H1 (cell line): ENCODE data around the gene FGFBP1. TPM values are rescaled to one million over a fixed set of nuclear protein-coding genes. Genes with fewer than 3 reads are reported as not detected.

Source experiments
- CTCF ChIA-PET: fragments of 300-600 bp; sonication (Branson Sonifier 250); formaldehyde crosslinking; loops from one replicate; lab custom pipeline; 2021; ENCODE audit not compliant: partially characterized antibody; lab: Charles Lee
- POLR2A ChIA-PET: fragments of 300-600 bp; sonication (Branson Sonifier 250); formaldehyde crosslinking; loops from one replicate; lab custom pipeline; 2021; ENCODE audit warnings: inconsistent platforms; ENCODE audit not compliant: partially characterized antibody; lab: Charles Lee
- DNase-seq, 2 experiments: peaks; one replicate each; pipeline versions ENCODE4 v3.0.0 to v3.0.0-alpha.2; 2010 to 2022; ENCODE audit warnings: low spot score in 2 of 2, low read depth in 1 of 2, mixed read lengths in 1 of 2
- FAIRE-seq: peaks from 2 replicates; lab custom pipeline; 2011; peaks lifted over from hg19 to GRCh38; lab: Jason Lieb, UNC
- H2AFZ ChIP-seq: 2 replicates; pipeline ENCODE4 v1.8.1; 2012; ENCODE audit warnings: low read length, inconsistent platforms
- H2AK5ac ChIP-seq: 2 replicates; pipeline ENCODE4 v1.6.1; 2013; ENCODE audit warnings: low read depth, low read length
- H2BK120ac ChIP-seq: replicated peaks from 2 replicates; pipeline ENCODE3; 2013; ENCODE audit warnings: low read depth, low read length, inconsistent platforms
- H2BK12ac ChIP-seq: 2 replicates; pipeline ENCODE4 v1.6.1; 2013; ENCODE audit warnings: low read depth, low read length
- H2BK15ac ChIP-seq: 2 replicates; pipeline ENCODE4 v1.6.1; 2013; ENCODE audit warnings: low read length
- H2BK20ac ChIP-seq: 2 replicates; pipeline ENCODE4 v1.6.1; 2013; ENCODE audit warnings: low read length
- H2BK5ac ChIP-seq: 2 replicates; pipeline ENCODE4 v1.6.1; 2013; ENCODE audit warnings: low read depth, low read length
- H3K14ac ChIP-seq: 2 replicates; pipeline ENCODE4 v1.6.1; 2013; ENCODE audit warnings: inconsistent platforms; ENCODE audit not compliant: insufficient read length
- H3K18ac ChIP-seq: 2 replicates; pipeline ENCODE4 v1.6.1; 2013; ENCODE audit warnings: low read length; ENCODE audit errors: extremely low read depth
- H3K23ac ChIP-seq: 2 replicates; pipeline ENCODE4 v1.6.1; 2013; ENCODE audit warnings: inconsistent platforms; ENCODE audit not compliant: insufficient read length
- H3K23me2 ChIP-seq: 2 replicates; pipeline ENCODE4 v1.6.1; 2013; ENCODE audit warnings: low read depth, low read length
- H3K27ac ChIP-seq: 2 replicates; pipeline ENCODE4 v1.6.1; 2011; ENCODE audit warnings: low read depth, low read length, inconsistent platforms
- H3K27me3 ChIP-seq, 4 experiments: replicated peaks in 1 of 4; 1 replicate in 1 of 4; 2 replicates in 3 of 4; pipeline versions ENCODE4 v1.6.1 to v1.8.1; 2011 to 2013; ENCODE audit warnings: low read length in 3 of 4, mild to moderate bottlenecking in 3 of 4, inconsistent platforms in 2 of 4, mixed read lengths in 2 of 4, moderate library complexity in 1 of 4; ENCODE audit not compliant: control insufficient read depth in 3 of 4, insufficient read depth in 3 of 4; ENCODE audit errors: extremely low read depth in 1 of 4
- H3K36me3 ChIP-seq, 4 experiments: 2 replicates each; pipeline versions ENCODE4 v1.6.1 to v1.8.1; 2011 to 2013; ENCODE audit warnings: mild to moderate bottlenecking in 4 of 4, low read length in 3 of 4, moderate library complexity in 2 of 4, control low read depth in 1 of 4, inconsistent platforms in 1 of 4; ENCODE audit not compliant: insufficient read depth in 4 of 4, control insufficient read depth in 2 of 4
- H3K4ac ChIP-seq: replicated peaks from 2 replicates; pipeline ENCODE3; 2013; ENCODE audit warnings: low read length, low read depth, mixed read lengths, inconsistent platforms; ENCODE audit not compliant: insufficient read length
- H3K4me1 ChIP-seq, 4 experiments: replicated peaks in 1 of 4; 1 replicate in 1 of 4; 2 replicates in 3 of 4; pipeline versions ENCODE4 v1.6.1 to v1.8.1; 2011 to 2013; ENCODE audit warnings: low read length in 3 of 4, inconsistent platforms in 2 of 4, mixed read lengths in 1 of 4; ENCODE audit not compliant: insufficient read depth in 4 of 4, control insufficient read depth in 3 of 4
- H3K4me2 ChIP-seq, 2 experiments: 2 replicates each; pipeline versions ENCODE4 v1.6.1 to v1.8.1; 2011 to 2013; ENCODE audit warnings: low read depth in 2 of 2, low read length in 2 of 2, control low read depth in 1 of 2, inconsistent platforms in 1 of 2, mild to moderate bottlenecking in 1 of 2; ENCODE audit not compliant: insufficient read depth in 1 of 2
- H3K4me3 ChIP-seq, 4 experiments: fragments of 200-600, 300-600 bp in 1 of 4; sonication (generic), shearing (Covaris generic), sonication (Bioruptor Twin) in 1 of 4; 2 replicates each; pipeline versions ENCODE4 v1.5.1 to v1.8.1; 2011 to 2016; ENCODE audit warnings: low read length in 4 of 4, low read depth in 3 of 4, control low read depth in 2 of 4, inconsistent platforms in 2 of 4, mild to moderate bottlenecking in 2 of 4, mixed read lengths in 1 of 4, moderate library complexity in 1 of 4; ENCODE audit not compliant: insufficient read depth in 2 of 4; ENCODE audit errors: extremely low read depth in 1 of 4
- H3K56ac ChIP-seq: replicated peaks from 2 replicates; pipeline ENCODE3; 2013; ENCODE audit warnings: low read depth, mild to moderate bottlenecking, mixed read lengths, low read length, inconsistent platforms; ENCODE audit not compliant: insufficient read length
- H3K79me1 ChIP-seq: 2 replicates; pipeline ENCODE4 v1.6.1; 2013; ENCODE audit warnings: low read depth, low read length, control low read depth
- H3K79me2 ChIP-seq, 2 experiments: 2 replicates each; pipeline versions ENCODE4 v1.6.1 to v1.8.1; 2012 to 2013; ENCODE audit warnings: low read length in 2 of 2, mild to moderate bottlenecking in 2 of 2, inconsistent platforms in 1 of 2; ENCODE audit not compliant: insufficient read depth in 2 of 2, control insufficient read depth in 1 of 2
- H3K9ac ChIP-seq, 4 experiments: replicated peaks in 1 of 4; 1 replicate in 1 of 4; 2 replicates in 3 of 4; pipeline versions ENCODE4 v1.6.1 to v1.8.1; 2011 to 2013; ENCODE audit warnings: low read depth in 3 of 4, low read length in 3 of 4, control low read depth in 2 of 4, mild to moderate bottlenecking in 2 of 4, moderate library complexity in 2 of 4, inconsistent platforms in 1 of 4; ENCODE audit errors: extremely low read depth in 1 of 4
- H3K9me3 ChIP-seq, 2 experiments: 2 replicates each; pipeline versions ENCODE4 v1.6.1 to v1.8.1; 2012 to 2013; ENCODE audit warnings: mild to moderate bottlenecking in 2 of 2, moderate library complexity in 2 of 2, control low read depth in 1 of 2, inconsistent platforms in 1 of 2, low read depth in 1 of 2, low read length in 1 of 2, mixed read lengths in 1 of 2; ENCODE audit not compliant: insufficient read depth in 2 of 2
- H4K20me1 ChIP-seq, 2 experiments: replicated peaks in 1 of 2; 2 replicates each; pipeline versions ENCODE3 to v1.8.1; 2011 to 2013; ENCODE audit warnings: inconsistent platforms in 2 of 2, low read length in 2 of 2, mild to moderate bottlenecking in 1 of 2; ENCODE audit not compliant: insufficient read depth in 2 of 2, control insufficient read depth in 1 of 2
- H4K5ac ChIP-seq: 2 replicates; pipeline ENCODE4 v1.6.1; 2013; ENCODE audit warnings: low read length, low read depth, mixed read lengths, inconsistent platforms; ENCODE audit not compliant: insufficient read length
- H4K8ac ChIP-seq: 2 replicates; pipeline ENCODE4 v1.8.0; 2013; ENCODE audit warnings: mild to moderate bottlenecking, moderate library complexity, low read length, inconsistent platforms; ENCODE audit not compliant: insufficient read depth; ENCODE audit errors: extremely low read depth
- H4K91ac ChIP-seq: replicated peaks from 2 replicates; pipeline ENCODE3; 2013; ENCODE audit warnings: low read length, mixed read lengths, inconsistent platforms; ENCODE audit not compliant: insufficient read length
- ATF2 ChIP-seq: IDR thresholded peaks from 2 replicates; pipeline ENCODE4 v1.6.1; 2012; ENCODE audit warnings: low read length, inconsistent platforms
- CBX8 ChIP-seq: fragments of 300-800, 300-1000 bp; sonication (generic); IDR thresholded peaks from 2 replicates; pipeline ENCODE4 v1.7.1; 2016; ENCODE audit warnings: low read depth, low read length, borderline replicate concordance
- EZH2 ChIP-seq: fragments of 200-600 bp; sonication (generic); IDR thresholded peaks from 2 replicates; pipeline ENCODE4 v1.7.1; 2012; ENCODE audit warnings: low read depth, mild to moderate bottlenecking, moderate library complexity, low read length, inconsistent platforms; ENCODE audit not compliant: severe bottlenecking
- HDAC2 ChIP-seq, 2 experiments: fragments of 300-600 bp in 1 of 2; sonication (generic) in 1 of 2; IDR thresholded peaks; 2 replicates each; pipeline ENCODE4 v1.6.1; 2011 to 2012; ENCODE audit warnings: low read depth in 2 of 2, low read length in 2 of 2, mild to moderate bottlenecking in 2 of 2, moderate library complexity in 2 of 2, borderline replicate concordance in 1 of 2, inconsistent platforms in 1 of 2
- KDM1A ChIP-seq: fragments of 200-600, 300-600 bp; sonication (generic); IDR thresholded peaks from 2 replicates; pipeline ENCODE4 v1.7.1; 2016; ENCODE audit warnings: mild to moderate bottlenecking, low read length, borderline replicate concordance
- RAD21 ChIP-seq, 2 experiments: IDR thresholded peaks in 1 of 2; conservative IDR thresholded peaks in 1 of 2; 2 replicates each; pipeline ENCODE4 v1.6.1; 2011; ENCODE audit warnings: low read depth in 2 of 2, low read length in 2 of 2, improper control_type of control experiment in 1 of 2, inconsistent platforms in 1 of 2, mild to moderate bottlenecking in 1 of 2, moderate library complexity in 1 of 2
- RNF2 ChIP-seq: fragments of 200-900, 300-1000 bp; sonication (generic); IDR thresholded peaks from 2 replicates; pipeline ENCODE4 v1.7.1; 2016; ENCODE audit warnings: borderline replicate concordance, low read depth, mild to moderate bottlenecking, antibody characterized with exemption, low read length; ENCODE audit not compliant: poor library complexity, severe bottlenecking; ENCODE audit errors: missing control alignments
- TBP ChIP-seq: IDR thresholded peaks from 2 replicates; pipeline ENCODE4 v1.6.1; 2011; ENCODE audit warnings: low read depth, low read length, improper control_type of control experiment
- TCF12 ChIP-seq: IDR thresholded peaks from 2 replicates; pipeline ENCODE4 v1.6.1; 2011; ENCODE audit warnings: low read depth, mild to moderate bottlenecking, low read length
- WGBS, 2 experiments: shearing (Covaris generic) in 1 of 2; methylation state at CpG; one replicate each; pipeline versions ENCODE4 v1.1.6 to v1.1.7; 2013 to 2015; ENCODE audit warnings: low lambda C conversion rate in 2 of 2, mixed read lengths in 2 of 2, inconsistent platforms in 1 of 2, low coverage in 1 of 2, missing lambda C conversion rate in 1 of 2; ENCODE audit not compliant: insufficient replicate concordance in 2 of 2, insufficient coverage in 1 of 2, insufficient read length in 1 of 2; ENCODE audit errors: extremely low coverage in 1 of 2, missing lambda C conversion rate in 1 of 2; 5-methylcytosine and 5-hydroxymethylcytosine counted together
- polyA plus RNA-seq, 7 experiments: library from polyadenylated mRNA; depleted of rRNA in 3 of 7; stranded (reverse) in 5 of 7; unstranded in 2 of 7; fragments of >200 nt in 5 of 7; fragments of 200-250 nt in 2 of 7; gene quantifications; 1 replicate in 5 of 7; 2 replicates in 1 of 7; 4 replicates in 1 of 7; pipeline versions ENCODE4 v1.2.1 to v1.2.3, GENCODE V29; 2011 to 2013; ENCODE audit warnings: missing spikeins in 2 of 7, mixed read lengths in 2 of 7
- total RNA-seq: library from RNA; stranded (reverse); fragmentation: NEBNext Ultra II Directional; extraction: Animal tissue kit (Norgen Biotek cat#: 25700); gene quantifications from 2 replicates; pipeline ENCODE4 v1.2.1, GENCODE V29; 2021

FGFBP1 gene
- total and polyA plus RNA-seq, 2 of the 8 experiments (the other 6 are each of a cell fraction or from before 2014, with no cell fraction given) = 0.17 to 0.20 TPM

GRCh38 chr4:15982842-15983524 is 44.4 kb upstream of the FGFBP1 start:
- no peak overlapping the region for H2BK15ac ChIP-seq
- no peaks in the 10 kb centered on the region for H4K20me1 ChIP-seq
- H2BK120ac ChIP-seq = no peak overlapping the region
- H3K23me2 ChIP-seq = no peaks in the 10 kb centered on the region
- no peak overlapping the region for H4K91ac ChIP-seq
- no peak overlapping the region for H2BK12ac ChIP-seq
- H2BK20ac ChIP-seq = no peak overlapping the region
- no peak overlapping the region for H3K56ac ChIP-seq
- no peaks in the 10 kb centered on the region for H3K27me3 ChIP-seq
- H3K4ac ChIP-seq = no peak overlapping the region
- no peak overlapping the region for H2BK5ac ChIP-seq
- no peak overlapping the region for H3K9ac ChIP-seq
- no peaks in the 10 kb centered on the region for H3K79me1 ChIP-seq
- TF ChIP-seq RNF2 (no peak), ATF2 (no peak), EZH2 (no peak), KDM1A (no peak), RAD21 (IDR thresholded peaks at IDR 0.05 in 1 of 2, conservative IDR thresholded peaks at IDR 0.05 in 1 of 2; ENCODE audit: low read depth in 2 of 2, low read length in 2 of 2) (no peak), CBX8 (no peak), TBP (no peak), HDAC2 (IDR thresholded peaks at IDR 0.05; ENCODE audit: borderline replicate concordance in 1 of 2, low read depth in 2 of 2, low read length in 2 of 2) (no peak), TCF12 (no peak)
- POLR2A ChIA-PET = no interaction called here
- H3K18ac ChIP-seq = no peak overlapping the region
- H3K14ac ChIP-seq = no peak overlapping the region
- DNase-seq (no peak), FAIRE-seq (no peak)
- H3K36me3 ChIP-seq = peaks cover 16 to 75% (median 52%) of the 10 kb centered on the region in 4 experiments
- H3K23ac ChIP-seq = no peak overlapping the region
- H3K79me2 ChIP-seq = no peaks in the 10 kb centered on the region
- H4K5ac ChIP-seq = no peak overlapping the region
- no peak overlapping the region for H3K4me3 ChIP-seq
- no peak overlapping the region for H4K8ac ChIP-seq
- H3K27ac ChIP-seq = no peak overlapping the region
- 0 out of 4 replicates have a peak, but pooled peaks cover 2 to 4% of the 10 kb centered on the region in 2 experiments for H3K9me3 ChIP-seq
- no peak overlapping the region for H3K4me2 ChIP-seq
- CTCF ChIA-PET = interaction anchor here (0.8 to 1.6 kb wide), 6 partner anchors 13 to 214 kb away, joined by 3 to 7 read pairs (median 3); partner anchors contain the start of gene FGFBP2
- no peak overlapping the region for H2AK5ac ChIP-seq
- no peaks in the 10 kb centered on the region for H3K4me1 ChIP-seq
- WGBS, 2 experiments = 91% methylated on average over 8 of the region's 8 CpGs; no CpG with 5 or more reads in 1 of the 2 experiments
- H2AFZ ChIP-seq = no peak overlapping the region
